HepG2 (cell line): ENCODE measurements around the gene GTF2H3.

Experiments
- GTF3A ChIP-seq: sonication (generic); formaldehyde crosslinking; conservative IDR thresholded peaks from 2 replicates; pipeline ENCODE4 v1.4.0; 2020; ENCODE audit warnings: mild to moderate bottlenecking, missing genetic modification reagents
- PAX8 ChIP-seq: sonication (generic); formaldehyde crosslinking; IDR thresholded peaks from 2 replicates; pipeline ENCODE4 v1.8.0; 2022; ENCODE audit warnings: mild to moderate bottlenecking, missing genetic modification reagents, borderline replicate concordance
- TBL1XR1 ChIP-seq: fragments of 150-350 bp; IDR thresholded peaks from 2 replicates; pipeline ENCODE4 v1.6.1; 2014; ENCODE audit warnings: borderline replicate concordance, low read length; ENCODE audit not compliant: partially characterized antibody
- TF ChIP-seq, protein P1 (sequence below): sonication (generic); formaldehyde crosslinking; IDR thresholded peaks from 2 replicates; pipeline ENCODE4 v1.5.0; 2020; ENCODE audit warnings: mild to moderate bottlenecking, missing genetic modification reagents, moderate library complexity
- TF ChIP-seq, protein P2 (sequence below): sonication (generic); formaldehyde crosslinking; IDR thresholded peaks from 2 replicates; pipeline ENCODE4 v1.4.0; 2020; ENCODE audit warnings: missing genetic modification reagents

DNA sequence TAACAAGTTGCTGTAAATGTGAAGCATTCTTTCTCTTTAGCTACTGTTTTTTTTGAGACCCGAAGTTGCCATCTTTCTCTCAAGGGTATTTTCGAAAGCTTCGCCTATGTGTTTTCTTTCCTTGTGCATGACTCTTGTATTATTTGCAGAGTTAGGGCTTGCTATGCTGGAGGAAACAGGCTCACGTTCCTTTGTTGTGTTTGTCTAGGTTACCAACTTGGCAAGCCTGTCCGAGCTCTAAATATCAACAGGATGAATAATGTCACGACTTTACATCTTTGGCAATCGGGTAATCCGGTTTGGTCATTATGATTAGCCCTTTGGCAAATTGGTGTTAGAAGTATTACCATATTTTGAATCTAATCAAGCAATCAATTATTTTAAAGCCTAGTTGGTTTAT is 62.6 kb downstream of the GTF2H3 start:
- TF ChIP-seq PAX8 (no peak), TBL1XR1 (no peak), GTF3A (CRISPR knock-in tag) (no peak)
- TF ChIP-seq, protein P1, sequence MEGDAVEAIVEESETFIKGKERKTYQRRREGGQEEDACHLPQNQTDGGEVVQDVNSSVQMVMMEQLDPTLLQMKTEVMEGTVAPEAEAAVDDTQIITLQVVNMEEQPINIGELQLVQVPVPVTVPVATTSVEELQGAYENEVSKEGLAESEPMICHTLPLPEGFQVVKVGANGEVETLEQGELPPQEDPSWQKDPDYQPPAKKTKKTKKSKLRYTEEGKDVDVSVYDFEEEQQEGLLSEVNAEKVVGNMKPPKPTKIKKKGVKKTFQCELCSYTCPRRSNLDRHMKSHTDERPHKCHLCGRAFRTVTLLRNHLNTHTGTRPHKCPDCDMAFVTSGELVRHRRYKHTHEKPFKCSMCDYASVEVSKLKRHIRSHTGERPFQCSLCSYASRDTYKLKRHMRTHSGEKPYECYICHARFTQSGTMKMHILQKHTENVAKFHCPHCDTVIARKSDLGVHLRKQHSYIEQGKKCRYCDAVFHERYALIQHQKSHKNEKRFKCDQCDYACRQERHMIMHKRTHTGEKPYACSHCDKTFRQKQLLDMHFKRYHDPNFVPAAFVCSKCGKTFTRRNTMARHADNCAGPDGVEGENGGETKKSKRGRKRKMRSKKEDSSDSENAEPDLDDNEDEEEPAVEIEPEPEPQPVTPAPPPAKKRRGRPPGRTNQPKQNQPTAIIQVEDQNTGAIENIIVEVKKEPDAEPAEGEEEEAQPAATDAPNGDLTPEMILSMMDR (CRISPR knock-in tag): no peak
- TF ChIP-seq, protein P2, sequence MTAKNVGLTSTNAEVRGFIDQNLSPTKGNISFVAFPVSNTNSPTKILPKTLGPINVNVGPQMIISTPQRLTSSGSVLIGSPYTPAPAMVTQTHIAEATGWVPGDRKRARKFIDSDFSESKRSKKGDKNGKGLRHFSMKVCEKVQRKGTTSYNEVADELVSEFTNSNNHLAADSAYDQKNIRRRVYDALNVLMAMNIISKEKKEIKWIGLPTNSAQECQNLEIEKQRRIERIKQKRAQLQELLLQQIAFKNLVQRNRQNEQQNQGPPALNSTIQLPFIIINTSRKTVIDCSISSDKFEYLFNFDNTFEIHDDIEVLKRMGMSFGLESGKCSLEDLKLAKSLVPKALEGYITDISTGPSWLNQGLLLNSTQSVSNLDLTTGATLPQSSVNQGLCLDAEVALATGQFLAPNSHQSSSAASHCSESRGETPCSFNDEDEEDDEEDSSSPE (CRISPR knock-in tag): no peak
